ENCODE measurements around the gene ZNF385D.

The ZNF385D gene, protein sequence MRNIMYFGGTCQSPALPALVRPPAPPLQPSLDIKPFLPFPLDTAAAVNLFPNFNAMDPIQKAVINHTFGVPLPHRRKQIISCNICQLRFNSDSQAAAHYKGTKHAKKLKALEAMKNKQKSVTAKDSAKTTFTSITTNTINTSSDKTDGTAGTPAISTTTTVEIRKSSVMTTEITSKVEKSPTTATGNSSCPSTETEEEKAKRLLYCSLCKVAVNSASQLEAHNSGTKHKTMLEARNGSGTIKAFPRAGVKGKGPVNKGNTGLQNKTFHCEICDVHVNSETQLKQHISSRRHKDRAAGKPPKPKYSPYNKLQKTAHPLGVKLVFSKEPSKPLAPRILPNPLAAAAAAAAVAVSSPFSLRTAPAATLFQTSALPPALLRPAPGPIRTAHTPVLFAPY

DNA sequence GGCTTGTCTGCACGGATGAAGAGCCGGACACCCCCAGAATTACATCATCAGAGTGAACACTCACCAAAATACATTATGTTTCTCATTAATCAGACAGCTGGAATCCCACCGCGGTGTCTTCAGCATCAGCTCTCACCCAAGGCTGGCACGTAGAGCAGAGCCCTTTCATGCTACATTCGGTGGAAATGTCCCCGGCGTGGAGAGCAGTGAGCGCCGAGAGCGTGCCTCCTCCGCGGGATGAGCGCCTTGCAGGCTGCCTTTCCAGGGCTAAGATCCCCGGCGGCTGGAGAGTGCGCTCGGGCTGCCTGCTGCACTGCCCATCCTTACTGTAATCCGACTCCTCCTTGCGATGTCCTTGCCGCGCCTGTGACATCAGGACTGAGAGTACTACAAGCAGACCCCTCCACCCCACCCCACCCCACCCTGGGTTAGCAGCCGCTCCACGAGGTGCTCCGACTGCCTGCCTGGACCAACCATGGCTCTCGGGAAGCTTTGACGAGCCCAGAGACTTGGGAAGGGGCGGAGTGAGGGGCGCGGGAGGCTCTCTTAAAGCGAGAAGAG lies at the start of gene ZNF385D:
ZNF385D (minus strand) TSS at position 380 of the 561 bp plus-strand sequence; CDS start at position 86, 294 bp downstream.
- no peak for DNase-seq (ENCODE audit: low read depth)

DNA sequence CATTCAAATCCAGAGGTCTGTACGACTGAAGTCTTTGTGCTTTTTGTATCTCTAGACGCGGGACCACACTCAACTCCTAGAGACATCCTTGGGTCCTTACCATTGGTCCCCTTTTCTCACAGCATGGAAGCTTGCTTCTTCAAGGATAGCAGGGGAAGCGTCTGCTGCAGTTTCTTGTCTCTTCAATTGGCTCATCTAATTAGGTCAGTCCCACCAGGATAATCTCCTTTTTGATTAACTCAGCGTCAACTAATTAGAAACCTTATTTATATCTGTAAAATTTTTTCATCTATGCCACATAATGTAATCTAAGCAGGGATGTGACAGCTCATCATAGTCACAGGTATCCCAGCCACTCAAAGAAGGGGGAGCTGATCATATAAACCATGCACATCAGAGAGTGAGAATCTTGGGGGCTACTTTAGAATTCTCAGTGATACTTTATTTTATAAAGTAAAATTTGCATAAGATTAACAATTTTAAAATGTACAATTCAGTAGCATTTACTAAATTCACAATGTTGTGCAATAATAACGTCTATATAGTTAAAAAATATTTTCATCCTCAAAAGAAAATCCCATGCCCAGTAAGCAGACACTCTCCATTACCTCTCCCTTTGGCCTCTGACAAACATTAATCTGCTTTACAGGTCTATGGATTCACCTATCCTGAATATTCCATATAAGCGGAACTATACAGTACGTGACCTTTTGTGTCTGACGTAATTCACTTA lies 47.5 kb upstream of the ZNF385D start:
- no peak for DNase-seq (ENCODE audit: low read depth)

DNA sequence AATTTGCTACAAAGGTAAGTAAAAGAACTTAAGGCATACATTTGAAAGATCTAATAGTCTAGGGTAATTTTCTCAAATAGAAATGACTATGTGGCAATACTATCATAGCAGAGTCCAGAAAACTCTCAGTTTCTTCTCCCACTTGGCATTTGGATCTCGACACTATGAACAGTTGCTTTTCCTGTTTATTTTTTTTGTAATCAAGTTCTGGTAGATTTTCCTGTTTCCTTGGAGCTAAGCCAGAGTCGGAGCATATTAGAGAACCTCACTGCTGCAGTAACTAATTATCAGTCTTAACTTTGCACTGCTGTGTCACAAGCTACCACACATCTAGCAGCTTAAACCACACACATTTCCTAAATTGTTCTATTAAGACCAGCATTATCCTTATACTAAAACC lies 44.9 kb upstream of the ZNF385D start:
- no peak for DNase-seq (ENCODE audit: low read depth)

DNA sequence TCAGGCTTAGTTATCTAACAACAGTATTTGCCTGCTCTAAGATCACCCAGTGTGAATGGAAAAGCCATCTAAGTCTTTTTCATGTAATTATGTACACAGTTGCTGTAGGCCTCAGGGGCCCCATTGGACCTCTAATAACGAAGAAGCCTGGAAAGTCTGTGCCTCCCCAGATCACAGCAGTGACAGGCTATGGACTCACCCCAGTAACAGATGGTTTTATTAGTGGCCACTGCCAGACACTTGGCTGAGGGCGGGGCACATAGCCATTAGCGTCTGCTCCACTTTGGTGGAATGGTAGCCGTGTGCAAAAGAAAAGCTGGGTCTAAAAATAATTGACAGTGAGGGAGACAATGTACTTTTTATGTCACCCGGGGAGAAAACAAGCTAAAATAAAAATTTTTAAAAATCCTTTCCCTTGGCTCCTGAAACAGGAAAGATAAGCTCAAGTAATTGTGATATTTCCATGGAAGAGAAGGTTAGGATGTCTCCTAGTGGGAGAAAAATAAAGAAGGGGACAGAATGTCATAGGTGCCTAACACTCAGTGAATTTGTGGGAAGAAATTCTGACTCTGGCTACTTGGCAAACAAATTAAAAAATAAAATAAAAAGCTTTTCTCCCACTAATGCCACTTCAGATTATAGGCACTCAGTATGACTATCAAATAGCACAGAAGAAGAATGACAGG lies 44.3 kb upstream of the ZNF385D start:
- DNase-seq (ENCODE audit: low read depth), result no peak

DNA sequence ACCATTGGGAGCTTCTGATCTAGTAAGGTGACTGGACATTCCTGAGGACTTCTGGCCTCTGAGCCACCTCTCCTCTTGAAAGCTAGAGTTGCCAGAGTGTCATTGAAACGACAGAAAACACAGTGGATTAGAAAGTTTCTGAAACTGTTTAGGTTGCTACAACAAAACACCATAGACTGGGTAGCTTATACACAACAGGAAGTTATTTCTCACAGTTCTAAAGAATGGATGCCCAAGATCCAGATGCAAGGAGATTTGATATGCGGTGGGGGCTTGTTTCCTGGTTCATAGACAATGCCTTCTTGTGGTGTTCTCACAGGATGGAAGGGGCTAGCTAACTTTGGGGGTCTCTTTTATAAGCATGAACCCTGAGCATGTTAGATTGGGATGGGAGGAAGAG lies 43.3 kb upstream of the ZNF385D start:
- no peak for DNase-seq (ENCODE audit: low read depth)

DNA sequence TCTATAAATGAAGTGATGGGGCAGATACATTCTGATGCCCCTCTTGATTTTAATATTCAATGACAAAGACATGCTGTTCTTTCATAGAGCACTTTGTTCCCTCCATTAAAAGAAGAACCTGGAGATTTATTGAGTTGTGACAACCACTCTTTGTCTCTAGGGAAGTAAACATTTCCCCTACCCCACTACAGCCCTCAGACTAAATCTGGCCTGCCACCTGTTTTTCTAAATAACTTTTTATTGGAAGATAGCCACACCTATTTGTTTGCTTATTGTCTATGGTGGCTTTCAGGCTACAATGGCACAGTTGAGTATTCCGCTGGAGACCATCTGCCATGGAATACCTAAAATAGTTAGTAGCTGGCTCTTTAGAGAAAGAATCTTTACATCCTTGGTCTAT lies 41.2 kb upstream of the ZNF385D start:
- DNase-seq (ENCODE audit: low read depth), result no peak

DNA sequence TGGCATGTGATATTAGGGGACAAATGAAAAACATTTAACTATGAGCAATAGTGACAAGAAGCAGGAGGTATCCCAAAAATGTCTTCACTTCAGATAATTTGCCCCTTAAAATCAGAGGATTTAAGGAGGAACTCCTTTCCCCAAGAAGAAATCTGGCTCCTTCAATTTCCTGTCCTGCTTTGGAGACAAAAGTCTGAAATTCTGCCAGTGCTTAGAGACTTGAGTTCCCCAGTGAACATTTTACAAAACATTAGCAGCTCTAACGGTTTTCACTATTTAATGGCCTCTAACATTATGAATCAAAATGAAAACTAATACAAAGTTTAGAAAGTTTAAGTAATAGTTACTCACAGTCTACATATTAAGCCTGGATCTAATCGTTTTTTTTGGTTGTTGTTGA lies 40.3 kb upstream of the ZNF385D start:
- no peak for DNase-seq (ENCODE audit: low read depth)

DNA sequence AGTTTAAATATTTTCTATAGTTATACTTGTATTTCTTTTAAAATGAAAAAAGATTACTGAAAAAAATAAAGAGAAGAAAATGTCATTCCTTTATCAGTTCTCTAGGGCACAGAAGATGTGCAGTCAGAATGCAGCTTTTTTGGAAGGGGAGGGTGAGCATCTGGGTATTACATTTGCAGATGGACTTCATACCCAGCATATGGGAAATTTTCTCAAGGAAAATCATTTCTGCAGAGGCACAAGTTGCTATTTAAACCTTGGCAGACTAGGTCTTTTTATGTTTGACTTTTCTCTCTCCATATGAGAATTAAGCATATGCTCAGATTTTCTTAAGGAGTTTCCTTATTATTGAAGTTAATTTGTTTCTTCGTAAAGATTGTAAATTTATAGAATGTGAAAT lies 39.5 kb upstream of the ZNF385D start:
- no peak for DNase-seq (ENCODE audit: low read depth)

DNA sequence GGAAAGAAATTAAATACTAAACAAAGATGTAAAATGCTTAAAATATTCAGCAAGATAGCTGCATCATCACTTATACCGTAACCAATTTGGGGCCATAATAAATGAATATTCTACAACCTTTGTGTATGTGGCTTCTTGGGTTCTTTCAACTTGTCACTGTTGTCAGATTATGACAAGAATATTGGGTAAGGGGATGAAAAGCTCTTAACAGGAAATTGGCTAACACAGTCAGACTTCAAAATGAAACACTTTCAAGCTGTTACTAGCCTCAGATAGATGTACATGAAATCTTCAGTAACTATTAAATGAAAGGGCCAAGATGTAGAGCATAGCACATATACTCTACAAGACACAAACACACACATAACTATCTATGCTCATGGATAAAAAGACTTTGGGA lies 38.7 kb upstream of the ZNF385D start:
- no peak for DNase-seq (ENCODE audit: low read depth)

DNA sequence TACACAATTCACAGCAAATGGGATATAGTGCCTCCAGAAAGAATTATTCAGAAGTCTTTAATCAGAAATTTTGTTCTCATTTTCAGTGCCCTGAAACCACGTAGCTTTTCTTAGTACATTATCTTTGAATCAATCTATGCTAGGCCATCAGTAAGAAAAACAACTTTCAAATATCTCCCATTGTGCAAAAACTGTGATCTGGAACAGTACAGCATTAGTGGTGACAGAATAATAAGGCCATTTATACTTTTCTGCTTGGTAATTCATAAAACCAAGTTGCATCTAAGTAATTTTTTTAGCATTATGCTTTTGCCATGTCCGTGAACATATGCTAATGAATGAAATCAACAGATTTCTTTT lies 35.4 kb upstream of the ZNF385D start:
- DNase-seq (ENCODE audit: low read depth), result no peak

DNA sequence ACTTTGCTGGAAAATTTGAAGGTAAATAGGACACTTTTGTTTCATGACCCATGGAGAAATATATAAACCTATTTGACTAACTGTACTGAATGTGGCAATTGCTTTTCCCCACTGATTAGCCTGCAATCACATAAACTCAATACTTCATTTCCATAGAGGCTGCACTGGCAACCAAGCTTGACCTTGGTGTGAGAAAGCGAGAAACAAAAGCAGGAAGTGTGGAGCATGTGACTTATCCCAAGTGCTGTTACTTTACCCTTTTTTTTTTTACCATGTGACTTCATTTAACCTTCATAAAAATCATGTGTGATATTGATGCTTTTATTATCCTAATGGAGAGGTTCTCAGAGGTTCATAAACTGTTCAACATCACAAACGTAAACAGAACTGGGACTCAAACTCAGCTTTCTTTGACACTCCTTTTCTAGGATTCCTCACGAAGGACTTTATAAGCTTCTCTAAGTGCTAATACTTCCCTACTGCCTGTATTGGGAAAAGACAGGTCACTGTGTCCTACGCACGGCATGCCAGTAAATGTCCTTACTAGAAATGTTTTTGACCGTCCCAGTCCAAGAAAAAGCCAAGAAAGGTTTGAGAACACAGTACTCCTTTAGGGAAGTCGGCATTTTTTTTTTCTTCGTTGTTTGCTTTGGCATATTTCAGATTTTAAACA lies 34.9 kb upstream of the ZNF385D start:
- no peak for DNase-seq (ENCODE audit: low read depth)

DNA sequence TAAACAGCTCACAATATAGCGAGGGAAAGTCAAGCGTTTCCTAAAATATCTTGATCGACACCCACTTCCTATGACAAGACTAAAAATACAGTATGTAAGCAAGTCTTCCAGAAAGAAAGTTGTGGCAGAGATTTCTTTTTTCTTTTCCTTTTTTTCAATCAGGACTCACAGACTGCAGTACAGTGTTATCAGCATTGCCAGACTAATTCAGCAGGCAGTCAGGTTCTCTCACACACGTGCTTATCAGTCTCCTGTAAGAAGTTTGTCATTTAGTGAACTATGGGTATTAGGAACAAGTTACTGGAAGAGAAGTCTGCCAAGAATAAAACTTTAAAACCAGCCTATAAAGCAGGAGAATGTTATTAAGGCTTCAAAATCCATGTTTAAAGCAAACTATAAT lies 32.8 kb upstream of the ZNF385D start:
- DNase-seq (ENCODE audit: low read depth), result no peak

DNA sequence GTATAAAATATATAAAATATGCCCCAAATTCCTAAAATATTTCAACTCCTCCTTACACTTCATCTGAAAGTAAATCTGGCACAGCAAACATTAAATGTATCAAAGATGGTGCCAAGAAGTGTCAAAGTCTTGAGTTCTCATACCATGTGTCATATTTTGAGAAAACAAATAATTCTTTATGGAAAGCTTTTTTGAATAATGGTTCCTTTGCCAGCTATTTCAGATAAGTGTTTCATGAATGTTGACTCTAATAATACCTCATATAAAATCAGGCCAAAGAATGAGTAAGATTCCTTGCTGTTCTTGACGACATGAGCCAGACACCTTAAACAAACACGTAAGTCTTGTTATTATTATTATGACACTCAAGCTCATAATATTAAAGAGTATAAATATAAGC lies 30.3 kb upstream of the ZNF385D start:
- DNase-seq (ENCODE audit: low read depth), result no peak

DNA sequence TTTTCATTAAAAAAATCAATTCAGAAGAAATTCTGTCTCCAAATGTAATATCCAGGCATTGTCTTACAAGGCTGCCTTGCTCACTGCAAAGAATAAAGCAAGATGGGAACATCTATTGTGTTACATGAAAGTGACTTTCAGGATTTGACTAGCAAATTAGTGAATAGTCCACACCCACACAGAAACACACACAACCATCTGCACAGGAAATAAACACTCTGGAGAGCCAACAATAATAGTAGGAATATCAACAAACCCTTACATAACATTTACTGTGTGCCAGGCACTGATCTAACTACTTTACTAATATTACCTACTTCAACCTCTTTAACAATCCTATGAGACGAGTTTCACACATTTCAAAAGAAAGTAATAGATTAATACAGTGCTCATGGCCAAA lies 28.9 kb upstream of the ZNF385D start:
- no peak for DNase-seq (ENCODE audit: low read depth)

DNA sequence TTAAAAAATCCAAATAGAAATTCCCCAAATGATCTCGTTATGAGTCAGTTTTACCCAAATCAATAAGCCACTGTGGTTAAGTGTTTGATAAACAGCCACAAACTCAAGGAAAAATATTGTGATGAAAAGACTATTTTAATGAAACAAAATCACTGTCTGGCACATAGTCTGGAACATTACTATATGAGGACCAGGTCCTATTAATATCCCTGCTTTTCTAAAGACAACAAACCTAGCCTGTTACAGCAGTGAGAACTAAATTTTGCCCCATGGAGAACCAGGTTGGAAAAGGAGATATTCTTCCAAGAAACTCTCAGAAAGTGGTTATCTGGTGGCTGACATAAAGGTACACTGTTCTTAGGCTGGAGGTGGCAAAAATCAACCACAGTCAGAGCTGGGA lies 27.7 kb upstream of the ZNF385D start:
- DNase-seq (ENCODE audit: low read depth), result no peak

DNA sequence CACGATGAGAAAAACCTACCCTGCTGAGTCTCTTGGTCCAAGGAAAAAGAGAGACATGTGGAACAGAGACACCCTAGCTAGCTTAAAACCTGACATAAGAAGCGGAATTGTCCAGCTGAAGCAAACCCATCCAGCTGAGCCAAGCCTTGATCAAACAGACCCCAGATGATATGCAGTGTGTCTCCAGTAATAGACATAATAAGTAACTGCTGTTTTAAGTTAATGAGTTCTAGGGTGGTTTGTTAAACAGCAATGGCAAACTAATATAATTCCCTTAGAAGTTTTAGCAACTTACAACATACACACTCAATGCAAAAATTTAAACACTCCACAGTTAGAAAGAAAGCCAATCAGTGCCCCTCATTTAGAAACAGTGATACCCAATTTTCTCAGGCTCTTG lies 26.8 kb upstream of the ZNF385D start:
- DNase-seq (ENCODE audit: low read depth), result no peak

DNA sequence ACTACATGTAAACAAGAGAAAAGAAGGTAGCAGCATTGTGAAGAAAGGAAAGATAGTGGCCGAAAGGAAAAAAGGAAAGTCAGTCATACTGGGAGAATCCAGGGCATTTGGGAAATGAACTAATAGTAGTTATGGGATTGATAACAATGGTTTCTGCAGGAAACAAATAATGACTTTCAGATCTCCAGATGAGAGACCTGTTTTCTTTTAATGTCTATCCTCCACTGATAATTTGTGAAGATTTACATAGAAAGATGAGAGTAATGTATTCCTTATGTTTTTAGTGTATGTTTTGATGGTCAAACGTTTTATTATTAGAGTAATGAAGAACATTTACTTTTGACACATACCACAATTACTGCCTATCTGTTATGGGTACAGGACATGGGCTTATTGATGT lies 15.0 kb upstream of the ZNF385D start:
- DNase-seq (ENCODE audit: low read depth), result no peak

DNA sequence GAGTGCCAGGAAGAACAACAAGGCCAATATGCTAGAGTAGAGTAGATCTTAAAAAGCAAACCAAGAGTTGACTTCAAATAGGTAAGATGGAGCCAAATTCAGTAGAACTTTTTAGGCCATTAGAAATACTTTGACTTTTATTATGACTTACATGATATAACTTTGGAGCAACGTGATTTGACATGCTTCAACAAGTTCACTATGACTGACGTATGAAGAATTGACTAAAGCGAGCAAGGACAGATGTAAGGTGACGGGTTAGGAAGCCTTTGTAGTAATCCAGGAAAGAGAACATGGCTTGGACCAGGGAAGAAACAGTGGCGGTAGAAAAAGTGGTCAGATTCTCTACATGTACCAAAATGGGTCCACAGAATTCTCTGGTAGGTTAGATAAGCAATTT lies 4.9 kb upstream of the ZNF385D start:
- no peak for DNase-seq (ENCODE audit: low read depth)

DNA sequence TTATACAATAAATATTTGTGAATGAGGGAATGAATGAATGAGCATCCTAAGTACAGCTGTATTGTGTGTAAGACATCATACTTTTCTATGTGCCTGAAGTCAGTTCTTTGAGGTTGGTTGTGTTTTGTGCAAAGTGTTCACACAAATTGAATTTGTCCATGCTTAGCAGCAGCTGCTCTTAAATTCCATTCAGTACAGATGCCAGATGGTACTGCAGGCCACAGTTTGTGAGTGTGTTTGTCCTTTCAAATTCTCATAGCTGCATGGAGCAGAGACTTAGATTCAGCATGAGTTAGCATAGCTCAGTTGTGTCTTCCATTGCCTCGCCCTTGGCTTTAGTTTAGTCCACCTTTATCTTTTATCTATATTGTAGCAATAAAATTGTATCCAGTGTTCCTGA lies 3.8 kb upstream of the ZNF385D start:
- DNase-seq (ENCODE audit: low read depth), result no peak

DNA sequence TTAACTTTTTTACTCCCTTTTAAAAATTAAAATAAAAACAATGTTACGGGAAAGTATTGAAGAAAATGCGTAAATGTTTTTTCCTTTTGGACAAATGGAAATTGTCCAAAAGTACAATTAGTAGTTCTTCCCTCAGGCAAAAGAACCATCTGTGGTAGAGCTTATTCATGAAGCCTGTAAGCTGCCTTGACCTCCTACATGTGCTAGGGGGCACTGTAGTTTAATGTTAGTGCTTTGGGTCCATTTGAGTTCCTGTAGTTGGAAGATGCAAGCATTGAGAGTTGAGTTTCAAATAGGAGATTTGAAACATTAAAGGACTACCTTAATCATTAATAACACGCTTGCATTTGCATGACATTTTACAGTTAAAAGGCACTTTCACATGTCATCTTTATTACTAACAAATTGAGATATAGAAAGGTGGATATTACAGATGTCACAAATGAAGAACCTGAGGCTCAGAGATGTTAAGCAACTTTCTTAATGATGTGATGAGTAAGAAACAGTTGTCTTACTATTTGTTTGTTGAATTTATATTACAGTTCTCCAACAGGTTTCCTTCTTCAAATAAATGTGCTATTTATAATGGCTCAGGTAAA lies 1.8 kb upstream of the ZNF385D start:
- no peak for DNase-seq (ENCODE audit: low read depth)

DNA sequence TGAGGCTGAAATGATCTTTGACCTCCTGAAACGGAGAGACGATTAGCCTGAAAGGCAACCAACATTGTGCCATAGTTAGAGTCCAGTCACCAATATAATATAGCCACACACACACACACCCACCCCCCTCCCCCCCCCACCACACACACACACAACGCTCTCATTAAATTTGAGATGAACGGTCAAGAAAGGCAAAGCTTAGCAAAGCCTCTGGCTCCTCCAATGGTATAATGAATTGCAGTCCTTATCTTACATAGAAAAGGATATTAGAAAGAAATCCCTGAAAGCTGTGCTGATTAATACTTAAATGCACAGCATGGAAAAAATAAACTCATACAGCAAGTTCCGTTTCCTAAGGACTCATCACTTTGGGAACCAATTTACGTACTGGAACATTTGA lies 876 bp upstream of the ZNF385D start:
- DNase-seq (ENCODE audit: low read depth), result no peak

Measured in stimulated activated CD8-positive, alpha-beta memory T cell treated with anti-CD3 and anti-CD28 coated beads, Interleukin-7, amount 100 ng/mL, for 24 hours (primary cell).